Gastrocnemius medialis (tissue), 4 donors: ENCODE results near the gene PNMA6F. TPM values are rescaled to one million over a fixed set of nuclear protein-coding genes. Genes with fewer than 3 reads are reported as not detected.

Experiments
- ATAC-seq, 2 donors: fragments of 150-250 bp; one replicate each; pipeline ENCODE4 v1.9.1; 2016
- DNase-seq, 2 donors: peaks; one replicate each; pipeline ENCODE4 v3.0.0-alpha.2; 2019
- H3K27ac ChIP-seq, 4 donors: fragments of 200-600 bp; sonication (generic); 1 replicate in 1 of 4; 2 replicates in 3 of 4; pipeline ENCODE4 v1.5.1; 2016 to 2018; ENCODE audit warnings: mild to moderate bottlenecking in 2 of 4, moderate library complexity in 1 of 4
- H3K27me3 ChIP-seq, 3 donors: fragments of 200-600 bp; sonication (generic) in 2 of 3; 1 replicate in 1 of 3; 2 replicates in 2 of 3; pipeline versions ENCODE4 v1.5.1 to v1.6.0; 2016 to 2019; ENCODE audit warnings: mild to moderate bottlenecking in 1 of 3, moderate library complexity in 1 of 3
- H3K36me3 ChIP-seq, 2 donors: fragments of 200-600 bp; sonication (generic) in 1 of 2; one replicate each; pipeline ENCODE4 v1.5.1; 2017 to 2018
- H3K4me1 ChIP-seq, 2 donors: fragments of 200-600 bp; sonication (generic) in 1 of 2; one replicate each; pipeline ENCODE4 v1.5.1; 2016 to 2017; ENCODE audit warnings: mild to moderate bottlenecking in 2 of 2
- H3K4me3 ChIP-seq, 4 donors: fragments of 200-600 bp; sonication (generic) in 3 of 4; 1 replicate in 1 of 4; 2 replicates in 3 of 4; pipeline ENCODE4 v1.5.1; 2016 to 2019; ENCODE audit warnings: mild to moderate bottlenecking in 2 of 4
- H3K9me3 ChIP-seq, 3 donors: fragments of 200-600 bp; sonication (generic) in 2 of 3; 1 replicate in 1 of 3; 2 replicates in 2 of 3; pipeline ENCODE4 v1.5.1; 2016 to 2019
- POLR2A ChIP-seq, 2 donors: fragments of 450-650 bp; IDR thresholded peaks; one replicate each; pipeline ENCODE4 v1.6.1; 2017; ENCODE audit warnings: antibody characterized with exemption in 2 of 2, mild to moderate bottlenecking in 2 of 2, moderate library complexity in 2 of 2
- in situ Hi-C, 4 donors: fragments of 200-750 bp; cut with MboI; loops; one replicate each; pipeline versions ENCODE4 v1.15.0 to v1.8.0; 2017; ENCODE audit warnings: low sequenced_read_pairs in 4 of 4
- intact Hi-C: fragments of 100-400 bp; cut with DNase I; formaldehyde crosslinking; loops from one replicate; pipeline ENCODE4 v1.15.1; 2023; ENCODE audit warnings: low total_unique reads
- total RNA-seq, 4 donors: library from RNA; depleted of rRNA; stranded (reverse); fragments of >200 nt; gene quantifications; one replicate each; pipeline versions ENCODE4 v1.1.0 to v1.2.3, GENCODE V29; 2016
- TF ChIP-seq, protein P1 (sequence below), 5 experiments: fragments of 450-650 bp in 3 of 5; fragments of 200-600 bp in 2 of 5; sonication (generic) in 2 of 5; IDR thresholded peaks in 4 of 5; conservative IDR thresholded peaks in 1 of 5; 1 replicate in 4 of 5; 2 replicates in 1 of 5; pipeline ENCODE4 v1.5.1; 2016 to 2019; ENCODE audit warnings: antibody characterized with exemption in 5 of 5, mild to moderate bottlenecking in 3 of 5, moderate library complexity in 3 of 5

PNMA6F gene
- total RNA-seq, 4 donors from 2014 or later, result not detected

DNA sequence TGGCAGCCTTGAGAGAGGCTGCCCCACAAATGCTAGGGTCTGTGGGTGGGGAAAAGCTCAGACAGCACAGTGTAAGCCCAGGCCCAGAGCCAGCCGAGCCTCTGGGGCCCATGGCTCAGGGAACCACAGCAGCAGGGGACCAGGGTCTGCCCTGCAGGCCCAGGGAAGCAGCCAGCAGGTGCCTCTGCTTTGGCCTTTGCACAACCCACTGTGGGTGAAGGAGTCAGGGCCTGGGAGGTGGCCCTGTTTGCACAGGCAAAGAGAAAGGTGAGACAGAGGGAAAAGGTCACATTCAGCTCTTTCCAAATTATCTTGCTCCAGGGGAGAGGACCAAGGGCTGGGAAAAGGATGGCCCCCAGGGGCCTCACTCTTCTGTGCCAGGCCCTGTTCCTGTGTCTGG is 8.7 kb downstream of the PNMA6F start:
- H3K9me3 ChIP-seq, result no peaks in the 10 kb centered on the region
- no peak for ATAC-seq
- no peak overlapping the region for H3K4me3 ChIP-seq

GRCh38 chrX:153312041-153312440 is 9.5 kb downstream of the PNMA6F start:
- no peak for ATAC-seq
- Histone ChIP-seq H3K4me3 (no peak overlapping the region), H3K9me3 (no peaks in the 10 kb centered on the region), H3K27ac (no peak overlapping the region), H3K27me3 (no peaks in the 10 kb centered on the region), H3K4me1 (no peaks in the 10 kb centered on the region), H3K36me3 (no peaks in the 10 kb centered on the region)
- DNase-seq, result no peak
- TF ChIP-seq, protein P1, sequence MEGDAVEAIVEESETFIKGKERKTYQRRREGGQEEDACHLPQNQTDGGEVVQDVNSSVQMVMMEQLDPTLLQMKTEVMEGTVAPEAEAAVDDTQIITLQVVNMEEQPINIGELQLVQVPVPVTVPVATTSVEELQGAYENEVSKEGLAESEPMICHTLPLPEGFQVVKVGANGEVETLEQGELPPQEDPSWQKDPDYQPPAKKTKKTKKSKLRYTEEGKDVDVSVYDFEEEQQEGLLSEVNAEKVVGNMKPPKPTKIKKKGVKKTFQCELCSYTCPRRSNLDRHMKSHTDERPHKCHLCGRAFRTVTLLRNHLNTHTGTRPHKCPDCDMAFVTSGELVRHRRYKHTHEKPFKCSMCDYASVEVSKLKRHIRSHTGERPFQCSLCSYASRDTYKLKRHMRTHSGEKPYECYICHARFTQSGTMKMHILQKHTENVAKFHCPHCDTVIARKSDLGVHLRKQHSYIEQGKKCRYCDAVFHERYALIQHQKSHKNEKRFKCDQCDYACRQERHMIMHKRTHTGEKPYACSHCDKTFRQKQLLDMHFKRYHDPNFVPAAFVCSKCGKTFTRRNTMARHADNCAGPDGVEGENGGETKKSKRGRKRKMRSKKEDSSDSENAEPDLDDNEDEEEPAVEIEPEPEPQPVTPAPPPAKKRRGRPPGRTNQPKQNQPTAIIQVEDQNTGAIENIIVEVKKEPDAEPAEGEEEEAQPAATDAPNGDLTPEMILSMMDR (IDR thresholded peaks at IDR 0.05 in 4 of 5, conservative IDR thresholded peaks at IDR 0.05 in 1 of 5), result no peak
- no peak for TF ChIP-seq POLR2A (IDR thresholded peaks at IDR 0.05)
- in situ Hi-C loops, result no loop called here
- intact Hi-C loops, result no loop called here

More for the DNA sequence above, 8.7 kb downstream of the PNMA6F start:
- in situ Hi-C loops, result no loop called here
- H3K36me3 ChIP-seq, result no peaks in the 10 kb centered on the region
- H3K27ac ChIP-seq, result no peak overlapping the region
- DNase-seq, result no peak
- TF ChIP-seq POLR2A (IDR thresholded peaks at IDR 0.05), result no peak
- TF ChIP-seq, protein P1 (IDR thresholded peaks at IDR 0.05 in 4 of 5, conservative IDR thresholded peaks at IDR 0.05 in 1 of 5), result no peak
- H3K4me1 ChIP-seq, result no peaks in the 10 kb centered on the region
- intact Hi-C loops, result no loop called here
- no peaks in the 10 kb centered on the region for H3K27me3 ChIP-seq

DNA sequence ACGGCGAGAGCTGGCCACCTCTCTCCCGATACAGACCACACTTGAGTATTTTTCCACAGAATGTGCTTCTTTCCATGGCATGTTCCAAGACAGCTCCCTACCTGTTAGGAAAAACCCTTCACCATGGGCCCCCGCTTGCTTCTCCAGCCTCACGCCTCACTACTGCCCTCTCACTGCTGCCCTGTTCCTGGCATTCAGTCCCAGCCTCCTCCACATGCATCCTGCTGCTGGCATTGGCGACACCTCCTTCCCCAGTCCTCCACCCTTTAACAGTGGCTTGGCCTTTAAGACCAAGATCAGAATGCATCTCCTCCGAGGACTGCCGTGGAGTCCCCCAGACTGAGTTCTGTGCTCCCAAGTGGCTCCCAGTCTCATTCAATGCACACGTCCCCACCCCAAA is 10.7 kb downstream of the PNMA6F start:
- in situ Hi-C loops, result no loop called here
- intact Hi-C loops, result no loop called here
- Histone ChIP-seq H3K4me3 (no peak overlapping the region), H3K27me3 (no peaks in the 10 kb centered on the region), H3K4me1 (no peaks in the 10 kb centered on the region), H3K36me3 (no peaks in the 10 kb centered on the region), H3K9me3 (no peaks in the 10 kb centered on the region), H3K27ac (no peak overlapping the region)
- DNase-seq (no peak), ATAC-seq (no peak)
- TF ChIP-seq, protein P1 (IDR thresholded peaks at IDR 0.05 in 4 of 5, conservative IDR thresholded peaks at IDR 0.05 in 1 of 5), result no peak
- no peak for TF ChIP-seq POLR2A (IDR thresholded peaks at IDR 0.05)

GRCh38 chrX:153307276-153308178 is 14.0 kb downstream of the PNMA6F start:
- in situ Hi-C loops (no loop called here), intact Hi-C loops (no loop called here)
- Histone ChIP-seq H3K27me3 (no peaks in the 10 kb centered on the region), H3K36me3 (no peaks in the 10 kb centered on the region), H3K27ac (no peak overlapping the region), H3K4me3 (no peak overlapping the region), H3K9me3 (no peaks in the 10 kb centered on the region), H3K4me1 (no peaks in the 10 kb centered on the region)
- ATAC-seq (no peak), DNase-seq (no peak)
- no peak for TF ChIP-seq POLR2A (IDR thresholded peaks at IDR 0.05)
- TF ChIP-seq, protein P1 (IDR thresholded peaks at IDR 0.05 in 4 of 5, conservative IDR thresholded peaks at IDR 0.05 in 1 of 5), result no peak
